Neural progenitor cell (in vitro differentiated cells): ENCODE results near the gene ZSCAN29. TPM values are rescaled to one million over a fixed set of nuclear protein-coding genes. Genes with fewer than 3 reads are reported as not detected.

Experiments used
- DNase-seq: peaks from one replicate; pipeline ENCODE4 v3.0.0-alpha.2; 2016; ENCODE audit warnings: low spot score
- H2AFZ ChIP-seq: fragments of 200-600 bp; sonication (generic); replicated peaks from 2 replicates; pipeline ENCODE4 v1.6.1; 2016; ENCODE audit warnings: antibody characterized with exemption
- H3F3A ChIP-seq: fragments of 200-600 bp; sonication (generic); 2 replicates; pipeline ENCODE4 v1.6.1; 2016; ENCODE audit warnings: antibody characterized with exemption, low read depth
- H3K27ac ChIP-seq: fragments of 200-600 bp; sonication (generic); 2 replicates; pipeline ENCODE4 v1.5.1; 2016; ENCODE audit warnings: mild to moderate bottlenecking
- H3K27me3 ChIP-seq: fragments of 200-600 bp; sonication (generic); 2 replicates; pipeline ENCODE4 v1.6.1; 2016; ENCODE audit warnings: mild to moderate bottlenecking, moderate library complexity
- H3K36me3 ChIP-seq: fragments of 200-600 bp; sonication (generic); 2 replicates; pipeline ENCODE4 v1.5.1; 2016
- H3K4me1 ChIP-seq: fragments of 200-600 bp; sonication (generic); 2 replicates; pipeline ENCODE4 v1.6.1; 2016; ENCODE audit warnings: mixed run types
- H3K4me2 ChIP-seq: fragments of 200-600 bp; sonication (generic); 2 replicates; pipeline ENCODE4 v1.6.1; 2016
- H3K4me3 ChIP-seq: fragments of 200-600 bp; sonication (generic); 2 replicates; pipeline ENCODE4 v1.5.1; 2016
- H3K79me2 ChIP-seq: fragments of 200-600 bp; sonication (generic); 2 replicates; pipeline ENCODE4 v1.6.1; 2016; ENCODE audit warnings: low read depth
- H3K9ac ChIP-seq: fragments of 200-600 bp; sonication (generic); 2 replicates; pipeline ENCODE4 v1.6.1; 2016
- H3K9me3 ChIP-seq: fragments of 200-600 bp; sonication (generic); 2 replicates; pipeline ENCODE4 v1.5.1; 2016; ENCODE audit warnings: low read depth
- H4K20me1 ChIP-seq: fragments of 200-600 bp; sonication (generic); 2 replicates; pipeline ENCODE4 v1.6.1; 2016; ENCODE audit warnings: low read depth
- H3K27ac Mint-ChIP-seq: 3 replicates; pipeline ENCODE4 v1.8.0; 2021; ENCODE audit warnings: mixed read lengths
- H3K27me3 Mint-ChIP-seq: 2 replicates; pipeline ENCODE4 v1.8.0; 2022; ENCODE audit warnings: low read depth, mild to moderate bottlenecking, inconsistent platforms, moderate library complexity, mixed read lengths; ENCODE audit not compliant: insufficient read depth
- H3K36me3 Mint-ChIP-seq: 3 replicates; pipeline ENCODE4 v1.8.0; 2021; ENCODE audit warnings: mixed read lengths
- H3K4me1 Mint-ChIP-seq: 3 replicates; pipeline ENCODE4 v1.8.0; 2021; ENCODE audit warnings: mixed read lengths
- H3K4me3 Mint-ChIP-seq: 3 replicates; pipeline ENCODE4 v1.8.0; 2021; ENCODE audit warnings: mild to moderate bottlenecking, moderate library complexity, mixed read lengths
- H3K9me3 Mint-ChIP-seq: 3 replicates; pipeline ENCODE4 v1.8.0; 2020; ENCODE audit warnings: mixed read lengths
- CTCF ChIP-seq: fragments of 200-600 bp; sonication (generic); IDR thresholded peaks from 2 replicates; pipeline ENCODE4 v1.5.1; 2017; ENCODE audit warnings: antibody characterized with exemption, mild to moderate bottlenecking
- EZH2 ChIP-seq: fragments of 200-600 bp; sonication (generic); IDR thresholded peaks from 2 replicates; pipeline ENCODE4 v1.6.1; 2017; ENCODE audit warnings: antibody characterized with exemption, mild to moderate bottlenecking, moderate library complexity
- EZH2phosphoT487 ChIP-seq: fragments of 200-600 bp; sonication (generic); IDR thresholded peaks from 2 replicates; pipeline ENCODE4 v1.6.1; 2017; ENCODE audit warnings: antibody characterized with exemption
- total RNA-seq: library from RNA; depleted of rRNA; stranded (reverse); fragments of >200 nt; gene quantifications from 2 replicates; pipeline ENCODE4 v1.2.3, GENCODE V29; 2015; ENCODE audit warnings: low replicate concordance

Gene ZSCAN29
- 27.1 and 44.6 TPM in 2 replicates for total RNA-seq

GRCh38 chr15:43370975-43371974, at the start of gene ZSCAN29, which contains the start of gene TUBGCP4:
Gene ZSCAN29, minus strand, starts transcription at chr15:43371043. Its CDS starts 1,130 bp downstream, at chr15:43369913.
Gene TUBGCP4, plus strand, starts transcription at chr15:43371101. Its CDS starts 254 bp downstream, at chr15:43371355.
- TF ChIP-seq CTCF: peak; percentile 41
- no peak for TF ChIP-seq EZH2phosphoT487
- Histone ChIP-seq H3F3A (peaks cover 10% of the 10 kb centered on the region), H3K9me3 (no peaks in the 10 kb centered on the region), H4K20me1 (peaks cover 27% of the 10 kb centered on the region), H3K9ac (peak within 1 kb of the TSS; percentile 69), H3K4me2 (peak within 1 kb of the TSS; percentile 84), H2AFZ (peak within 1 kb of the TSS; percentile 82), H3K79me2 (peaks cover 59% of the 10 kb centered on the region), H3K4me1 (peaks cover 17% of the 10 kb centered on the region), H3K27me3 (no peaks in the 10 kb centered on the region), H3K36me3 (no peaks in the 10 kb centered on the region), H3K4me3 (peak within 1 kb of the TSS; percentile 97), H3K27ac (peak within 1 kb of the TSS; percentile 18)
- H3K27me3 Mint-ChIP-seq: peaks cover 4% of the 10 kb centered on the region
- peaks cover 42% of the 10 kb centered on the region for H3K4me1 Mint-ChIP-seq
- peaks cover 31% of the 10 kb centered on the region for H3K9me3 Mint-ChIP-seq
- peak within 1 kb of the TSS; percentile 97 for H3K27ac Mint-ChIP-seq
- peak within 1 kb of the TSS; percentile 99 for H3K4me3 Mint-ChIP-seq
- H3K36me3 Mint-ChIP-seq: peaks cover 41% of the 10 kb centered on the region
- peak; percentile 96 for DNase-seq

- H3K27ac ChIP-seq: no peak overlapping the region
- no peaks in the 10 kb centered on the region for H3F3A ChIP-seq
- no peaks in the 10 kb centered on the region for H3K4me1 ChIP-seq
- Mint-ChIP-seq H3K4me1 (no peaks in the 10 kb centered on the region), H3K27me3 (no peaks in the 10 kb centered on the region), H3K36me3 (peaks cover 51% of the 10 kb centered on the region), H3K27ac (no peak overlapping the region), H3K9me3 (no peaks in the 10 kb centered on the region), H3K4me3 (no peak overlapping the region)
- TF ChIP-seq EZH2 (no peak), CTCF (no peak), EZH2phosphoT487 (no peak)
- H3K27me3 ChIP-seq: no peaks in the 10 kb centered on the region
- peaks cover 8% of the 10 kb centered on the region for H4K20me1 ChIP-seq
- no peak overlapping the region for H3K4me2 ChIP-seq
- H3K36me3 ChIP-seq: peaks cover 14% of the 10 kb centered on the region
- H2AFZ ChIP-seq: no peak overlapping the region
- DNase-seq: no peak
- no peak overlapping the region for H3K4me3 ChIP-seq
- H3K79me2 ChIP-seq: no peaks in the 10 kb centered on the region
- no peaks in the 10 kb centered on the region for H3K9me3 ChIP-seq
- H3K9ac ChIP-seq: no peak overlapping the region
Observed at GRCh38 chr15:43420435-43420834, 49.6 kb upstream of the ZSCAN29 start.

GRCh38 chr15:43414196-43414595, 43.4 kb upstream of the ZSCAN29 start:
- Histone ChIP-seq H3K4me1 (no peaks in the 10 kb centered on the region), H3K36me3 (peaks cover 20% of the 10 kb centered on the region), H3K9me3 (no peaks in the 10 kb centered on the region), H3K9ac (no peak overlapping the region), H4K20me1 (peaks cover 7% of the 10 kb centered on the region), H3K4me3 (no peak overlapping the region), H3K27me3 (no peaks in the 10 kb centered on the region), H2AFZ (no peak overlapping the region), H3K27ac (no peak overlapping the region), H3K79me2 (no peaks in the 10 kb centered on the region), H3F3A (no peaks in the 10 kb centered on the region), H3K4me2 (no peak overlapping the region)
- no peak for TF ChIP-seq EZH2
- TF ChIP-seq CTCF: no peak
- no peak for TF ChIP-seq EZH2phosphoT487
- Mint-ChIP-seq H3K27ac (no peak overlapping the region), H3K4me1 (no peaks in the 10 kb centered on the region), H3K9me3 (no peaks in the 10 kb centered on the region), H3K4me3 (no peak overlapping the region), H3K36me3 (peaks cover 57% of the 10 kb centered on the region), H3K27me3 (no peaks in the 10 kb centered on the region)
- no peak for DNase-seq
